GM12878 (cell line): ENCODE measurements around the gene PTPN5. TPM values are rescaled to one million over a fixed set of nuclear protein-coding genes. Genes with fewer than 3 reads are reported as not detected.

ENCODE experiments used
- ATAC-seq: fragments of 200-7000 bp; cut with Tn5 transposase; 3 replicates; pipeline ENCODE4 v1.9.1; 2020; ENCODE audit warnings: mild to moderate bottlenecking, moderate library complexity
- BruUV-seq: library from RNA; stranded (reverse); fragments of 400-500 nt; replicated peaks from 2 replicates; lab custom pipeline; 2021; lab: Mats Ljungman, UMichigan
- CTCF ChIA-PET: fragments of 300-600 bp; sonication (Branson Sonifier 250); formaldehyde crosslinking; extraction: SDS; loops from one replicate; lab custom pipeline; 2021; ENCODE audit warnings: inconsistent platforms; lab: Yijun Ruan, JAX
- POLR2A ChIA-PET: fragments of 350-600 bp; formaldehyde crosslinking; extraction: SDS; loops from one replicate; lab custom pipeline; 2021; ENCODE audit warnings: inconsistent platforms; lab: Charles Lee
- RAD21 ChIA-PET: fragments of 300-600 bp; sonication (Branson Sonifier 250); formaldehyde crosslinking; loops from one replicate; lab custom pipeline; 2023; ENCODE audit warnings: antibody characterized with exemption; ENCODE audit not compliant: unreplicated experiment; lab: Charles Lee
- SMC1A ChIA-PET: fragments of 300-600 bp; sonication (Branson Sonifier 250); formaldehyde crosslinking; loops from one replicate; lab custom pipeline; 2023; ENCODE audit not compliant: unreplicated experiment, uncharacterized antibody; lab: Charles Lee
- DNase-seq: peaks from one replicate; pipeline ENCODE4 v3.0.0-alpha.2; 2011; ENCODE audit warnings: low read depth, low spot score
- FAIRE-seq: peaks from 3 replicates; lab custom pipeline; 2011; peaks lifted over from hg19 to GRCh38; lab: Jason Lieb, UNC
- H2AFZ ChIP-seq: 2 replicates; pipeline ENCODE4 v1.6.0; 2011; ENCODE audit warnings: low read depth, low read length, control low read depth; ENCODE audit not compliant: control insufficient read depth
- H3K27ac ChIP-seq: 2 replicates; pipeline ENCODE4 v1.5.1; 2011; ENCODE audit warnings: control low read depth; ENCODE audit not compliant: control insufficient read depth, insufficient read depth
- H3K27me3 ChIP-seq, 2 experiments: replicated peaks in 1 of 2; 2 replicates each; pipeline versions ENCODE4 v1.6.0 to v1.6.1; 2011; ENCODE audit warnings: low read length in 1 of 2; ENCODE audit not compliant: control insufficient read depth in 2 of 2, insufficient read depth in 2 of 2
- H3K36me3 ChIP-seq, 2 experiments: 2 replicates each; pipeline ENCODE4 v1.5.1; 2011; ENCODE audit warnings: low read length in 1 of 2; ENCODE audit not compliant: control insufficient read depth in 2 of 2, insufficient read depth in 2 of 2
- H3K4me1 ChIP-seq: 2 replicates; pipeline ENCODE4 v1.6.1; 2011; ENCODE audit warnings: mild to moderate bottlenecking, low read length, moderate library complexity, mixed read lengths; ENCODE audit not compliant: control insufficient read depth, insufficient read depth
- H3K4me2 ChIP-seq: 2 replicates; pipeline ENCODE4 v1.6.0; 2011; ENCODE audit warnings: control low read depth; ENCODE audit not compliant: control insufficient read depth, insufficient read depth
- H3K4me3 ChIP-seq: fragments of 200-600 bp; sonication (generic); 2 replicates; pipeline ENCODE4 v1.5.1; 2016
- H3K79me2 ChIP-seq: 2 replicates; pipeline ENCODE4 v1.6.0; 2011; ENCODE audit warnings: low read length; ENCODE audit not compliant: control insufficient read depth, insufficient read depth
- H3K9ac ChIP-seq: 2 replicates; pipeline ENCODE4 v1.8.0; 2011; ENCODE audit warnings: low read length, control low read depth, mixed read lengths; ENCODE audit not compliant: control insufficient read depth, insufficient read depth
- H3K9me3 ChIP-seq: replicated peaks from 3 replicates; pipeline ENCODE4 v1.5.1; 2011; ENCODE audit warnings: mild to moderate bottlenecking, low read length; ENCODE audit not compliant: control insufficient read depth, insufficient read depth
- H4K20me1 ChIP-seq: 2 replicates; pipeline ENCODE4 v1.6.0; 2011; ENCODE audit not compliant: control insufficient read depth, insufficient read depth
- ATF7 ChIP-seq: fragments of 450-650 bp; IDR thresholded peaks from 2 replicates; pipeline ENCODE4 v1.6.1; 2016; ENCODE audit warnings: low read depth, mild to moderate bottlenecking
- BCL11A ChIP-seq: IDR thresholded peaks from 2 replicates; pipeline ENCODE4 v1.6.1; 2011; ENCODE audit warnings: low read depth, low read length
- CBFB ChIP-seq: IDR thresholded peaks from 2 replicates; pipeline ENCODE4 v1.6.1; 2016; ENCODE audit warnings: antibody characterized with exemption, low read depth
- IRF5 ChIP-seq: fragments of 450-650 bp; IDR thresholded peaks from 2 replicates; pipeline ENCODE4 v1.6.1; 2017; ENCODE audit warnings: borderline replicate concordance
- RB1 ChIP-seq: fragments of 450-650 bp; formaldehyde crosslinking; IDR thresholded peaks from 2 replicates; pipeline ENCODE4 v1.6.1; 2017; ENCODE audit warnings: mild to moderate bottlenecking, borderline replicate concordance
- RBBP5 ChIP-seq: fragments of 200-600 bp; sonication (generic); conservative IDR thresholded peaks from 2 replicates; pipeline ENCODE4 v1.6.1; 2016
- RCOR1 ChIP-seq: conservative IDR thresholded peaks from 2 replicates; pipeline ENCODE4 v1.6.1; 2012; ENCODE audit warnings: low read depth, low read length, improper control_type of control experiment
- SREBF2 ChIP-seq: IDR thresholded peaks from 2 replicates; pipeline ENCODE4 v1.6.1; 2012; ENCODE audit warnings: mild to moderate bottlenecking, low read length
- TCF7 ChIP-seq: IDR thresholded peaks from 2 replicates; pipeline ENCODE4 v1.6.1; 2014; ENCODE audit warnings: antibody characterized with exemption, borderline replicate concordance
- WRNIP1 ChIP-seq: IDR thresholded peaks from 2 replicates; pipeline ENCODE4 v1.6.1; 2011; ENCODE audit warnings: low read depth, low read length, improper control_type of control experiment, borderline replicate concordance
- WGBS: methylation state at CpG from one replicate; pipeline ENCODE4 v1.1.6; 2016; ENCODE audit warnings: low lambda C conversion rate; ENCODE audit not compliant: insufficient replicate concordance, insufficient coverage; ENCODE audit errors: missing lambda C conversion rate; 5-methylcytosine and 5-hydroxymethylcytosine counted together
- in situ Hi-C: fragments of 300-500 bp; cut with MboI; formaldehyde crosslinking; loops from 9 replicates; pipeline ENCODE4 v1.14.3; 2018; ENCODE audit warnings: mixed read lengths
- intact Hi-C: fragments of 100-400 bp; cut with micrococcal nuclease; formaldehyde crosslinking; loops from one replicate; pipeline ENCODE4 v1.14.2; 2022; ENCODE audit not compliant: unreplicated experiment
- polyA plus RNA-seq, 11 experiments: library from polyadenylated mRNA; depleted of rRNA in 4 of 11; unstranded in 6 of 11; stranded (reverse) in 5 of 11; fragments of >200 nt; fragmentation: Nextera tagmentation in 4 of 11; fragmentation: Illumina TruSeq in 1 of 11; extraction: Ambion mirVana in 4 of 11; extraction: Trizol in 1 of 11; gene quantifications; 1 replicate in 1 of 11; 2 replicates in 10 of 11; pipeline versions ENCODE4 v1.2.1 to v1.2.3, GENCODE V29; 2011 to 2016; ENCODE audit warnings: inconsistent platforms in 2 of 11, missing spikeins in 2 of 11, low read depth in 1 of 11
- total RNA-seq, 4 experiments: library from RNA; depleted of rRNA in 3 of 4; stranded (reverse); fragments of >200 nt in 3 of 4; fragmentation: Illumina TruSeq in 1 of 4; extraction: Trizol in 1 of 4; gene quantifications; 2 replicates each; pipeline versions ENCODE4 v1.2.1 to v1.2.3, GENCODE V29; 2013 to 2021
- TF ChIP-seq, protein P1 (sequence below): IDR thresholded peaks from 2 replicates; pipeline ENCODE4 v1.6.1; 2012; ENCODE audit warnings: mild to moderate bottlenecking, low read depth, low read length

The PTPN5 gene
- total and polyA plus RNA-seq, 10 of the 15 experiments (the other 5 are each of a cell fraction or from before 2014, with no cell fraction given): 0.04 to 0.06 (median 0.05) TPM; not detected in 7

DNA sequence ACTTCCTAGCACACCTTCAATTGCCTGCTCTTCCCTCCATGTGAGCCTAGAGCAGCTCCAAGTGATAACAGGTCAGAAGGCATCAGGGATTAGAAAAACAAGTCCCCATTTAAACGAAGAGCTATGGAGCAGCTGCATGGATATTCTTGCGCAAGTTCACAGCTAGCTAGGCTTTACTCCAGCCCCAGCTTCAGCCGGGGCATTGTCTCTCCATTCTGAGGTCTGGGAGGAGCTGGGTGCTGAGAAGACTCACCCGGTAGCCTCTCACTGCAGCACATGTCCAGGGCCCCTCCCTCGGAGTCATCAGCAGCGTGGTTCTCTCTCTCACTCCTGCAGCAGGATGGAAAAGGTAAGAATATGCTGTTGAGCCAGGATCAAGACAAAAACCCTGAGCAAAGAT lies 26.0 kb downstream of the PTPN5 start:
- SMC1A ChIA-PET: interaction anchor here (0.6 to 4.8 kb wide), 20 partner anchors 8 to 650 kb away, joined by 3 to 44 read pairs (median 6); no protein-coding TSS in a partner anchor
- H3K27me3 ChIP-seq: no peaks in the 10 kb centered on the region; a peak in 1 of 4 replicates
- no peak for TF ChIP-seq CBFB
- no peak for TF ChIP-seq TCF7
- TF ChIP-seq ATF7: no peak
- TF ChIP-seq, all 136 proteins: peak for 0
- Histone ChIP-seq H3K9me3 (no peaks in the 10 kb centered on the region), H2AFZ (no peak overlapping the region), H3K4me1 (peaks cover 32% of the 10 kb centered on the region), H3K27ac (no peak overlapping the region), H3K9ac (no peak overlapping the region), H3K4me3 (no peak overlapping the region), H3K4me2 (no peak overlapping the region), H3K79me2 (no peaks in the 10 kb centered on the region), H4K20me1 (no peaks in the 10 kb centered on the region), H3K36me3 (no peaks in the 10 kb centered on the region)
- BruUV-seq: no TSS peak
- ATAC-seq (no peak), FAIRE-seq (no peak), DNase-seq (no peak)
- RAD21 ChIA-PET: interaction anchor here (1.1 to 5.3 kb wide), 14 partner anchors 9 to 650 kb away, joined by 3 to 44 read pairs (median 8); partner anchors contain the start of gene SPTY2D1
- in situ Hi-C loops: no loop called here
- 51% methylated on average over 6 of the region's 6 CpGs for WGBS
- intact Hi-C loops: loop anchor here (5.0 kb wide), 1 partner anchor 238 kb away; the partner anchor contains the start of gene TSG101
- CTCF ChIA-PET: interaction anchor here (0.5 to 24.2 kb wide), 23 partner anchors 8 to 1676 kb away, joined by 3 to 494 read pairs (median 6); partner anchors contain the start of gene IGSF22
- POLR2A ChIA-PET: interaction anchor here (1.3 to 2.2 kb wide), 4 partner anchors 8 to 239 kb away, joined by 3 to 7 read pairs (median 4); partner anchors contain the start of gene TSG101

GRCh38 chr11:18761741-18762140 lies 29.9 kb downstream of the PTPN5 start:
- no peak overlapping the region for H3K27ac ChIP-seq
- H2AFZ ChIP-seq: no peak overlapping the region
- H3K9ac ChIP-seq: no peak overlapping the region
- 68% methylated on average over 11 of the region's 11 CpGs for WGBS
- no peak for DNase-seq
- ChIA-PET CTCF (interaction anchor here (1.6 to 24.2 kb wide), 4 partner anchors 13 to 221 kb away, joined by 6 to 494 read pairs (median 106); partner anchors contain the start of gene IGSF22), POLR2A (no interaction called here), RAD21 (interaction anchor here (0.9 to 2.8 kb wide), 3 partner anchors 39 to 221 kb away, joined by 4 to 8 read pairs (median 4); partner anchors contain the start of gene SPTY2D1), SMC1A (interaction anchor here (0.6 to 2.1 kb wide), 2 partner anchors 40 to 294 kb away, joined by 3 to 15 read pairs; no protein-coding TSS in a partner anchor)
- TF ChIP-seq RBBP5: no peak
- TF ChIP-seq WRNIP1: no peak
- TF ChIP-seq, protein P1, sequence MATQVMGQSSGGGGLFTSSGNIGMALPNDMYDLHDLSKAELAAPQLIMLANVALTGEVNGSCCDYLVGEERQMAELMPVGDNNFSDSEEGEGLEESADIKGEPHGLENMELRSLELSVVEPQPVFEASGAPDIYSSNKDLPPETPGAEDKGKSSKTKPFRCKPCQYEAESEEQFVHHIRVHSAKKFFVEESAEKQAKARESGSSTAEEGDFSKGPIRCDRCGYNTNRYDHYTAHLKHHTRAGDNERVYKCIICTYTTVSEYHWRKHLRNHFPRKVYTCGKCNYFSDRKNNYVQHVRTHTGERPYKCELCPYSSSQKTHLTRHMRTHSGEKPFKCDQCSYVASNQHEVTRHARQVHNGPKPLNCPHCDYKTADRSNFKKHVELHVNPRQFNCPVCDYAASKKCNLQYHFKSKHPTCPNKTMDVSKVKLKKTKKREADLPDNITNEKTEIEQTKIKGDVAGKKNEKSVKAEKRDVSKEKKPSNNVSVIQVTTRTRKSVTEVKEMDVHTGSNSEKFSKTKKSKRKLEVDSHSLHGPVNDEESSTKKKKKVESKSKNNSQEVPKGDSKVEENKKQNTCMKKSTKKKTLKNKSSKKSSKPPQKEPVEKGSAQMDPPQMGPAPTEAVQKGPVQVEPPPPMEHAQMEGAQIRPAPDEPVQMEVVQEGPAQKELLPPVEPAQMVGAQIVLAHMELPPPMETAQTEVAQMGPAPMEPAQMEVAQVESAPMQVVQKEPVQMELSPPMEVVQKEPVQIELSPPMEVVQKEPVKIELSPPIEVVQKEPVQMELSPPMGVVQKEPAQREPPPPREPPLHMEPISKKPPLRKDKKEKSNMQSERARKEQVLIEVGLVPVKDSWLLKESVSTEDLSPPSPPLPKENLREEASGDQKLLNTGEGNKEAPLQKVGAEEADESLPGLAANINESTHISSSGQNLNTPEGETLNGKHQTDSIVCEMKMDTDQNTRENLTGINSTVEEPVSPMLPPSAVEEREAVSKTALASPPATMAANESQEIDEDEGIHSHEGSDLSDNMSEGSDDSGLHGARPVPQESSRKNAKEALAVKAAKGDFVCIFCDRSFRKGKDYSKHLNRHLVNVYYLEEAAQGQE: no peak
- no peak for TF ChIP-seq SREBF2
- TF ChIP-seq RB1: no peak
- TF ChIP-seq RCOR1: no peak
- TF ChIP-seq IRF5: no peak
- no peak for TF ChIP-seq BCL11A
- H4K20me1 ChIP-seq: no peaks in the 10 kb centered on the region
- no peak overlapping the region for H3K4me3 ChIP-seq
- no peak overlapping the region for H3K4me2 ChIP-seq
- no peaks in the 10 kb centered on the region for H3K36me3 ChIP-seq
- H3K27me3 ChIP-seq: no peaks in the 10 kb centered on the region; a peak in 2 of 4 replicates
- H3K4me1 ChIP-seq: no peaks in the 10 kb centered on the region; the same call in 1 of the 2 replicates
- no peaks in the 10 kb centered on the region for H3K79me2 ChIP-seq
- ATAC-seq: no peak
- in situ Hi-C loops (no loop called here), intact Hi-C loops (loop anchor here (5.0 kb wide), 1 partner anchor 39 kb away; no protein-coding TSS in a partner anchor)
- H3K9me3 ChIP-seq: no peaks in the 10 kb centered on the region
- BruUV-seq: no TSS peak
- no peak for FAIRE-seq
